DMS79 treated with DMSO at 0.1 percent for 48 hours (cell line): ENCODE data around the gene ATOH8.

Source experiments
- DNase-seq: peaks from one replicate; lab custom pipeline; 2025; lab: John Stamatoyannopoulos, UW

ATOH8 gene

DNA sequence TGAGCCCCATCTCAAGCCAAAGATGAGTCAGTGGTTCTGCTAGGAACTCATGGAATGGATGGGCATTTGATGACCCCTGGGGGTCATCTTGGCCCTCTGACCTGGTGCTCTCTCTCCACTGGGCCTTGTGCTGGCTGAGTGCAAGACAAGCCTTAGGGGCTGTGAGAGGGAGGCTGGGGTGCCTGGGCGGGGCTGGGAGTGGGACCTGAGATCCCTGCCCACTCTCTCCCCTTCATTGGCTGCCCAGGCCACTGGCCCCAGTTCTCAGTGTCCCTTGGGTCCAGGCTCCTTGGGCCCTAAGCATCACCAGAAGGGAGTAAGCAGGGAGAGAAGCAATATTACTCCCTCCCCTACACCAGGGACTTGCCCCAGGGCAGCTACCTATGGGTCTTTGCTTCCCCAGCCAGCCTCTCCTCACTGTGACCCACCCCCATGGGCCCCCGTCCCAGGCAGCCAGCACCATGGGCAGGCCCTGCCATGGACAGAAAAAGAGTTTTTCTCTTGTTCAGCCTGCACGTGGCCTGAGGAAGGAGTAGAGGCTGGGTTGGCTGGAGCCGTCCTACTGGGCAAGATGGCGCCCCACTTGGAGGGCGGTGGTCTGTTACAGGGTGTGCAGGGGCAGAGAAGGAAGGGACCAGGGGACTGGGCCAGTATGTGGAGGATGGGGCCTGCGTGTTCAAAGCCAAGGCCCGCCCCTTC, 33.6 kb downstream of the ATOH8 start:
- no peak for DNase-seq

DNA sequence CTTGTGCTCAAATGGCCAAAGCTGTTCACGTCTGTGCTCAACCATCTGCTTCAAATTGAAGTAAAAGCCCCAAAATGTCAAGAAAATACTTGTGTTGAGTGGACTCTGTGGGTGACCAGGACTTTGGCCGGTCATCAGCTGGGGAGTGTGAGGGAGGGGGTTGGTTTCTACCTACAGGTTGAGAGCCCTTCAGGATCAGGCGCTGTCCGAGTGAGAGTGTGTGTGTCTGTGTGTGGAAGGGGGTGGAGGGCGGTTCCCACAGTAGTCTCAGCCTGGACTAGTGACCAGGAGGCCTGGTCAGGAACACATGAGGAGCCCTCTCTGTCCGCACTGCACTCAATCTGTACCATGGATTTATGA, 34.2 kb downstream of the ATOH8 start:
- no peak for DNase-seq

DNA sequence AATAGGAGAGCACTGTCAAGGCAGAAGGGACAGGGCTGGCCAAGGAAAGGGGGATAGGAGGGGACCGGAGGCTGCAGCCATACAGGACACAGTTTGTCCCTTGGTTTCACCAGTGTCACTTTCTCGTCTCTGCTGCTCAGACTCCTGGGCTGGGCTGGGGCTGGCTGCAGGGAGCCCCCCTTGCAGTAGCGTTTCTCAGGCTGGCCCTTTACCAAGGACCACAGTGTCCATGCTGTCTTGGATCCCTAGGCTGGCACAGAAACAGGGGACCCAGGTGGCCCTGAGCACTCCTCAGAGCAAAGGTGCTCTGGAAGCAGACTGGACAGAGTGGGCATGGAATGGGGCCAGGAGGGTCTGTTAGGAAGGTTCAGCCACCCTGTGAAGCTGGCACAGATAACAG, 34.8 kb downstream of the ATOH8 start:
- no peak for DNase-seq

DNA sequence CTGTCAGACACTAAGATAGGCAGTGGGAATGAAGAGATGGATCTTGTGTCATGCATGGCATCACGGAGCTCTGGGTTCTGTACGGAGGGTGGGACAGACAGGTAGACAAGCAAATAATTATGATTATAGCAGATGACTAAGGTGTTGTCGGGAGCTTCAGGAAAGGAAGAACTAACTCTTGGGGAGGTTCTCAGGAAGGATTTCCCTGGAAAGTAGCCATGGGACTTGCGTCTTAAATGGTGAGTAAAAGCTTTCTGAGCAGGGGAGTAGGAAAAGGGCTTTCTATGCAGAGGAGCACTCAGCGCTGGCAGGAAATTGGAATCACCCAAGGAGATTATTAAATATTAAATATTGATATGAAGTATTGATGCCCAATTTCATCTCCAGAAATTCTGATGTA, 35.5 kb downstream of the ATOH8 start:
- DNase-seq: no peak

DNA sequence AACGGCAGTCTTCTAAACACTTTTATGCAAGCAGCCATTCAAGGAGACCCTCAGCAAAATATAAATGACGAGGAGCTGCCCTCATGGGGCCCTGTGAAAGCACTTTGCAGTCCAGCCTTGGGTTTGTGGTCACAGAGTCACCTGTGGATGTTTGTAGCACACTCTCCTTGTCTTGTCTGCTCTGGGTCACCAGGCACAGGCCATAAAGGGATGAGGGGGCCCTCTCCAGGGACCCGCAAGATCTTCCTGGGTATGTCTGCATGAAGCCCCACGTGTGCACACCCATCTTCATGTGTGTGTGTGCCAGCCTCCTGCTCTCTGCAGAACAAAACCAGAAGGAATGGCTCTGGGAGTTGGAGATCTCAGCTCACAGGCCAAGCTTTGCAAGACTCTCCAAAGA, 36.2 kb downstream of the ATOH8 start:
- no peak for DNase-seq

DNA sequence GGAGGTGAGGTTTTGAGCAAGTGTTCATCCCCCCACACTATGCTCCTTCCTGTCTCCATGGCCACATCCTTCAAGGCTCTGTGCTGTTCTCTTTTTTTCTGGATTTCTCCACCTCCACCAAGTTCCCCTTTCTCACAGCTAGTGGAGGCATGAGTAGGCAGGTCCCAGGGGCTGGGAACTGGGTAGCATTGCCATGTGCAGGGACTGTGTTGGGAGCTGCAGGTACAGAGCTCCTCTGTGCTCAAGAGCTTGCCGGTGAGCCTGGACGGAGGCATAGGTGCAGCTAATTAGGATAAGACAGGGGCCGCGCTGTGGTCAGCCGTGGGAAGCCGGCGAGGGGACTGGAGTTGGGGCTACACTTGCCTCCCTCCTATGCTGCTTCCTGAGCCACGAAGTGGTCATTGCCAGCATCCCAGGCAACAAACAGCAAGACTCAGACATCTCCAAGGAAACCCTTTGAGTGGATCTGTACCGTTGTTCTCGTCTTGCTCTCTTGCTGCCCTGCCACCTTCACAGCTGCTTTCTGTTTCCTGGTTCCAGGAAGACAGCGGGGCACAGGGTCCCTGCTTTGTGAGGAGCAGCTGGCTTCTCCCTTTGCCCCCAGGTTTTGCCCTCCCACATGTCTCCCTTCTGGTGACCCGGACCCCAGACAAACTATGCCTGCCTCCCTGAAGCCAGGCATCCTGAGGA, 36.9 kb downstream of the ATOH8 start:
- DNase-seq: peak; percentile 67

DNA sequence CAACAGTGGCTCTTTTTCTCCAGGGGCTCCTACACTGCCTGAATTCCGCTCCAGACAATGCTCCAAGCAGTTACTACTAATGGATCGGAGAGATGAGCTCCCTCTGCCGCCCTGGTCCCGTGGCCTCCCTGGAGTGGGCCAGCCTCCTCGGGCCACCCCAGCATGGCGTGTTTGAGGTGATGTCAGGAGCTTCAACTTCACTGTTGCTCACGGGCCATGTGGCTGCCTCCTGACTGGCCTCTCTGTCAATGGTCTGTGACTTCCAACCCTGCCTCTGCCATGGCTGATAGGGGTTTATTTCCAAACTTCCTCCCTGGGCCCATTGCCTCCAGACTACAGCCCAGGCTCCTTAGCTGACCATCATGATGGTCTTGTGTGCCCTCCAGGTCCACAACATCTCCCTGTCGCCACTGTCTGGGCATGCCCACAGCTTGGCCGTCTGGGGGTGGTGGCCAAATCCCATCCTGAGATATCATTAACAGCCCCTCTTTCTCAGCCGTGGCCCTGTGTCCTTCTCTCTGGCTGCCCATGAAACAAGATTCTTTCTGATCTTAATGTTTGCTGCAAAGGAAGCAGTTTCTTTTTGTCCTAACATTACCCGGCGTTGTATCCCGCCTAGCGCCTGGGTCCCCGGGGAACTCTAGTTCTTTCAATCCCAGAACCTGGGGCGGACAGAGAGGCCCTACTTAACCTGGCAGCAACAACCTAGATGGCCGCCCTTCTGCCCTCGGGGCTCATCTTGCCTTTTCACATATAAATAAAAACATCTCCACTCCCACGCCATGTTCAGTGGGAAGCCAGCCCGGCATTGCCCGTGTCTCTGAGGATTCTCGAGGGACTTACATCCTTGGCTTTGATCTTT, 38.1 kb downstream of the ATOH8 start:
- no peak for DNase-seq

DNA sequence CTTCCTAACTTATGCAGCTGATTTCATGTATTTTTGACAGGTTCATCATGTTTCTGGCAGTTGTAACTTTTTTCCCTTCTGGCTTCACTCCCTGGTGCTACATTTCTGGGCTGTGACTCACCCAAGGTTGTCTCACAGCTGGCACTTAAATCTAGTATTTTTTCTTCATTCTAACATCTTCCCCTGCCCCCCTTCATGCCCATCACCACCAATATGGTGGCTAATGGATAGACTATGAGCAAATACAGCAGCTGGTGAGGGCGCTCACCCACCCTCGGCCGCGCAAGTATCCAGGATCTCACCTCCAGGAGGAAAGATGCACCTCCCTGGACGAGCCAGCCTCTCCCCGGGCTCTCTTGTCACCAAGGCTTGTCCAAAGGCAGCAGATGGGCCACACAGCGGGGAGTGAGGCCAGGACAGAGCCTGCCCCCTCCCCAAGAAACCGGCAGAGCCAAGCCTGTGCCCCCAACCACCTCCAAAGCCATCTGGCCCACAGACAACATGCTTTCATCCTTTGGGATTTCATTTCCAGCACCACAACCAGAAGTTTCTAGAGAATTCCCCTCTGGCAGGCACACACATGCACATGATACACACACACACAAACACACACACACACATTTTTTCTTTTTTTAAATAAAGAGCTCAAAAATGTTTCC, 39.1 kb downstream of the ATOH8 start:
- DNase-seq: no peak

DNA sequence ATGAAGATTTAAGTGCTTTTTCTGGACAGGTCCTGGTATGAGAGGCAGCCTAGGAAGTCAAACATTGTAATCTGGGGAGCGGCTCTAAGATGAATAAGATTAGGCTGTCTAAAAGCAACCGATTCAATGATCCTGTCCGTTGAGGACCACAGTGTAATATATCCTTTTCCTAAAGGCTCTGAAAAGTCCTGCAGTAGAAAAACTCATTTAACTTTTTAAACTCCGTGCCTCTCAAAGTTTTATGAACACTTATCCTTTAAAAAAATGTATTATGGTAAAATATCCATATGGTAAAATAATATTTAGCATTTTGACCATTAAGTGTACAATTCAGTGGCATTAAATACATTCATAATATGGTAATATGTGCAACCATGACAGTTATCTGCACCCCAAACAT, 39.8 kb downstream of the ATOH8 start:
- DNase-seq: no peak

DNA sequence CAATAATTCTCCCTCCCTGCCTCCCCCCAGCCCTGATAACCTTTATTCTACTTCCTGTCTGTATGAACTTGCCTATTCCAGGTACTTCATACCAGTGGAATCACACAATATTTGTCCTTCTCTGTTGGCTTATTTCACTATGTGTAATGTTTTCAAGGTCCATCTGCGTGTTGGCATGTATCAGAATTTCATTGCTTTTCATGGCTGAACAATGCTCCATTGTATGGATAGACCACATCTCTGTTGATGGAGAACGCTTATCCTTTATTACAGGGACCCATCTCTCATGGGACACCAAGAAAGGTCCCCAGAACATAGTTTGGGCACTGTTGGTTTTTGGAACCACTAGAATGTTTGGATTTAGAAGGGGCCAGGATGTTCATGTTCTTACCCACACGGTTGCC, 40.2 kb downstream of the ATOH8 start:
- no peak for DNase-seq

DNA sequence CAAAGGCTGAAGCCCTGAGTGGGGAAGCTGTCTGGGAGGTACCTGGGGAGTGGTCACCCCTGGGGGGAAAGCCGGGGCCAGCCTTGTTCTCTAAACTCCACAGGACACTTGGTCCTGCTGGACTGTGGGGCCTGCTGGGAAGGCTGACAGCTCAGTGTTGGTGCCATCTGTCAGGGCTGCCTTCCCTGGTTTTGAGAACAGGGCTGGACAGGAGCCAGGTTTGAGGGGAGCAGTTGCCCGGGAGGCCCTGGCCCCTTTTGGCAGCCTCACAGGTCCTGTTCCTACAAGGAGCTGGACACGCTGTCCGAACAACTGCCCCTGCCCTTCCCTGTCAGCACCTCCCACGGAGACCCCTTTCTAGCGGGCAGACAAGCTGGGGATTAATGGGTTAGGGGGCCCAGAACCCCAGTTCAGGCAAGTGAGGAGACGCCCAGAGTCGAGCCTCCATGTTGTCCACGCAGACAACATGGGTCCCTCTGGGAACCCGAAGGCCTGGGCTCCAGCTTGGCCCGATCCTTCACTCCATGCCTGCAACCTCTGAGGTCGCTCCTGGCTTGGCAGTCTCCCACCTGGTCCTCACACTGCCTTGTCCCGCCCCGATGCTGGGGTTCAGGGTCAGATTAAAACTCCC, 40.8 kb downstream of the ATOH8 start:
- DNase-seq: peak; percentile 14

DNA sequence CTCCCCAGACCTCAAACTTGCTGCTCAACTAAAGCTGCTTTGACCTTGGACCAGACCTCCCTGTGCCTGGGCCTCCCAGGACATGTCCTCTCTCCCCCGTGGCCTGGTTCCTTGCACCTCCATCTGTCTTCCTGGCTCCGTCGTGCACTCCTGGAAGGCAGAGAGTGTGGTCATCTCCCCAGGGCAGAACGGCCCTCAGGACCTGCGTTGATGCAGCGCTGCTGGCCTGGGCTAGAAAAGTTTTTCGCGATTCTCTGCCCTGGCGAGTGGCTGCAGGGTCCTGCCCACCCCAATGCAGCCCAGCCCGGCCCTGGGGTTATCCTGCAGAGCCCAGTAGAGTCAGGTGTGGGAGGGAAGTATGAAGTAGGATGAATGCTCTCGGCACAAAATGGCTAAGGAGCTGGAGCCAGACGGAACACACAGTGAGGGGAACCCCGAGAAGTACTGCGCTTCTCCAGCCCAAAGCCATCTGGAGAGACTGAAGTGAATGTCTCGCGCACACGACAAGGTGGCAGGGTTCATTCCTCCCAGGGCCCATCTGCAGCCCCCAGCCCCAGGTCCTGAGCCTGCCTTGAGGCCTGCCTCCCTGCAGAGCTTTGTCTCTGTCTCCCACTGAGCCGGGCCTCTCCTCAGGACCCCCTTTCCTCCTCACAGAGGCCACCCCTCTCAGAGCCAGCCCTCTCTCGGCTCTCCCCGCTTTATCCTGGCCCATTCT, 41.7 kb downstream of the ATOH8 start:
- no peak for DNase-seq

DNA sequence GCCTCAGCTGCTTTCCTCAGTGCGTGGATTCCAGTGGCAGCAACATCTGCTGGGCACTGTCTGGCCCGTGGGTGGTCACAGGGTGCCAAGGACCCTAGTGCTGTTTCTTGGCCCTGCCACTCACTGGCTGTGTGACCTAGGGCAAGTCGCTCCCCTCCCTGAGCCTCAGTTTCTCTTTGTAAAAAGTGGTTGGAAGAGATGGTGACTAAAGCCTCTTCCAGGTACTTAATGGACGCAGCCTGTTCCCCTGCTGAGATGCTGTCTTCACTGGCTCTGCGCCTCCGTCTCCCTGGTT, 42.2 kb downstream of the ATOH8 start:
- DNase-seq: no peak

DNA sequence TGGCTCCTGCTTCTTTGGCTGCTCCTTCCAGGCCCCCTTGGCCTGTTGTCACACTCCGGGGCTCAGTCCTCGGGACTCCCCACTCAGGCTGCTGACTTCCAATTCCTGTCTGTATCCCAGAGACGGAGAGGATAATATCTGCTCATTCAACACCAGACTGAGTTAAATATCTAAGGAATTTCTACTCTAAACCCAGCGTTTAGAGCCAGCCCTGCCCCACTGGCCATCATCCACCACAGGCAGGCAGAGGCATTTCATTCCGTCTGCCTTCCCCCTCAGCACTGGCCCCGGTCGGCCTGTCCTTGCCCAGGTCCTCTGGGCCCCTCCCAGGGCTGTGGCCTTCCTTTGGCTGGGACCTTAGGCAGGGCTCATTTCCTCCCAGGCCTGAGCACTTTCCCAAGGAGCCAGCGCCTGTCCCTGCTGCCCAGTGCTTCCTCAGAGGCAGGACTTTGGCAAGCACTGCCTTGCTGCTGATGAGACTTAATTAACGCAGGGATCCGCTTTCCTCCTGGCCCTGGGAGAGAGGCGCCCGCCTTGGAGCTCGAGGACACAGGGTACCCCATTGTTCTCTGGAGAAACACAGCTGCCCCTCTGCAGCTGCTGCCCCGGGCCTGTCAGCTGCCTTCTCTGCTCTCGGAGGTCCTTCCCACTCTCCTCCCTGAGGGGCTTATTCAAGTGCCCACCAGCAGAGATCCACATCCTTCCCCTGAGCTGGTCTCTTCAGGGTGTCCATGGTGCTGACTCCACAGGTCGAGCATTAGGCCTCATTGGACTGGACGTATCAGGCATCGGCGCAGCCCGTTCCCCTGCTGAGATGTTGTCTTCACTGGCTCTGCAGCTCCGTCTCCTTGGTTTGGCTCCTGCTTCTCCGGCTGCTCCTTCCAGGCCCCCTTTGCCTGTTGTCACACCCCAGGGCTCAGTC, 42.8 kb downstream of the ATOH8 start:
- peak; percentile 43 for DNase-seq

DNA sequence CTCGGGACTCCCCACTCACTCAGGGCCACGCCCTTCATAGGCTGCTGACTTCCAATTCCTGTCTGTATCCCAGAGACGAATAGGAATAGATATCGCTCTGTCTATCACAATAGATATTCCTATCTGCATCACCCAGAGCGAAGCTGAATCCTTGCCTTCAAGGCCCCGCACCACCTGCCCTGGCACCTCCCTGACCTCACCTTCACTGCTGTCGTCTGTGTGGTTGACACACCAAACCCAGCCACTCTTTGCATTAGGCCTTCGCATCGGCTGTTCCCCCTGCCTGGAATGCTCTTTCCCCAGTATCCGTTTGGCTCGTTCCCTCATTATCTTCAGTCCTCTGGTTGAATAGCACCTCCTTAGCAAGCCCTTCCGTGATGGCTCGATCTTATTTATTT, 43.5 kb downstream of the ATOH8 start:
- DNase-seq: no peak

DNA sequence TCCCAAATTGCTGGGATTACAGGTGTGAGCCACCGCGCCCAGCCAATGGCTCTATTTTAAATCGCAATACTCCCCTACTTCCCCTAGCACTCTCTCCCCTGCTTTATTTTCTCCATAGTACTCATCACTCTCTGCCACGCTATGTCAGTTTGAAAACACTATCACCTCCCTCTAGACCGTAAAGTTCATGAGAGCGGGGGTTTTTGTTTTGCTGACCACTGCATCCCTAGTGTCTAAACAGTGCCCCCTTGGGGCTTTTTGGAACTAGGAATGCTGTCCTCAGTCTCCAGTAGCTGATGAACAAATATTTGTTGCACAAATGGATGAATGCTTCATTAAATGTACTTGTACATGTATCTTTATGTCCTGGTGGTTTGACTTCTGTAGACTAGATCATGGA, 44.1 kb downstream of the ATOH8 start:
- DNase-seq: no peak

DNA sequence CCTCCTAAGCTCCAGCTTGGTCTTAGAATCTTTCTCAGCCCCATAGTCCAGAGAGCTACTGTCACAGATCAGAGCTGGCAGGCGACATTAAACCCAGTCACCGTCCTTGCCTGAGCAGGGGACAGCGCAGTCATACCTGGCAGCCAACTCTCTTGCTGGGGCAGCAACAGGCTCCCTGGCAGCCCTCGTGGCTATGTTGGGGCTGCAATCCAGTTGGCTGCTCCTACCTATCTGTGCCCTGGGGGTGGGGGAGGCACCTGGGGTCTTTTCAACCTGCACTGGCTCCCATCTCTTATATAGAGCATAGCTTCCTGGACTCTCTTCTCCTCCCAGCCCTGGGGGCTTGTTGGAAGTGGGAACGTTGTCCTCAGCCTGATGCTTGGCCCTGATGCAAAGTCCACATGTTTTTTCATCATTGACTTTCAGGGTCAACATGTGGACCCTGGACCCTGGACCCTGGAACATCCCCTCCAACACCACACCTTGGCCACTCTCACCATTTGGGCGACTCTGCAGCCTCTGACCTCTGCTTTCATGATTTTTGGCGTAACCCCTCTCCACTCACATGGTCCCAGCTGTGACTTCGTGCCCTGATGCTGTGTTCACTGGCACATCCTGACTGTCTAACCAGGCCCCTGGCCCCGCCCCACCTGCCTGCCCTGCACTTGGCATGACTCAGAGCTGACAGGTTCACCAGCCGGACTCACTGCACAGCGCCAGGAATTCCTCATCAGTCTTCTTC, 45.6 kb downstream of the ATOH8 start:
- no peak for DNase-seq

DNA sequence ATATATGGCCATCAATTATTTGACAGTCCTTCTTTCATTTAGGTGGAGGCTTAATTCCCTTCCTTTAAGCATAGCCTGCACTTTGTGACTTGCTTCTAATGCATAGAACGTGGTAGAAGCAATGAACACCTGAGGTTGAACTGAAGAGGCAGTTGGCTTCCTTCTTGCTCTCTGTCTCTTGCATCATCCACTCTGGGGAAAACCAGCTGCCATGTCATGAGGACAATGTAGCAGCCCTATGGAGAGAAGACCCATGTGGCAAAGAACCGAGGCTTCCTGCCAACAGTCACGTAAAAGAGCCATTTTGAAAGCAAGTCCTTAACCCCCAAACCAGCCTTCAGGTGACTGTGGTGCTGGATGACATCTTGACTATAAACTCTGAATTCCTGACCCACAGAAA, 46.8 kb downstream of the ATOH8 start:
- no peak for DNase-seq

DNA sequence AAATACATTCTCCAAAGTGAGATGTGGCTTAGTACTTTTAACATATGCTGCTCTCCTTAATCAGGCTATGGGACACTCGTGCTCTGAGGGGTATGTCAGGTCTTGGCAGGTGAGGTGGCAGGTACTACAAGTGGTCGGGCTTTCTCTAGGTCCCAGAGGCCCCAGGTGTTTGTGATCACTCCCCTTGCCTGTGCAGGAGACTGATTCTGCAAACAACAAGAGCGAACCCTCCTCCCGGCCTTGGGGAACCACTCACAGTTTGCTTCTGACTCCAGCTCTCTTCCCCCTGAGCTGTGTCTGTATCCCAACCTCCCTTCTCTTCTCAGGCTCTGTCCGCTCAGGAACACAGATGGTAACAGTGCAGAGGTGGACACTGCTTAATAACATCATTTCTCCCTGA, 48.1 kb downstream of the ATOH8 start:
- DNase-seq: no peak
